ENCODE data around the gene TBL2.
A peak's percentile ranks its signal among the peaks of the same experiment; 100 is the strongest.
"Not testable (repeated sequence)": the region's sequence is repeated elsewhere in the genome, so short reads cannot be mapped to it uniquely, and the experiment has no call there.

Gene TBL2

DNA sequence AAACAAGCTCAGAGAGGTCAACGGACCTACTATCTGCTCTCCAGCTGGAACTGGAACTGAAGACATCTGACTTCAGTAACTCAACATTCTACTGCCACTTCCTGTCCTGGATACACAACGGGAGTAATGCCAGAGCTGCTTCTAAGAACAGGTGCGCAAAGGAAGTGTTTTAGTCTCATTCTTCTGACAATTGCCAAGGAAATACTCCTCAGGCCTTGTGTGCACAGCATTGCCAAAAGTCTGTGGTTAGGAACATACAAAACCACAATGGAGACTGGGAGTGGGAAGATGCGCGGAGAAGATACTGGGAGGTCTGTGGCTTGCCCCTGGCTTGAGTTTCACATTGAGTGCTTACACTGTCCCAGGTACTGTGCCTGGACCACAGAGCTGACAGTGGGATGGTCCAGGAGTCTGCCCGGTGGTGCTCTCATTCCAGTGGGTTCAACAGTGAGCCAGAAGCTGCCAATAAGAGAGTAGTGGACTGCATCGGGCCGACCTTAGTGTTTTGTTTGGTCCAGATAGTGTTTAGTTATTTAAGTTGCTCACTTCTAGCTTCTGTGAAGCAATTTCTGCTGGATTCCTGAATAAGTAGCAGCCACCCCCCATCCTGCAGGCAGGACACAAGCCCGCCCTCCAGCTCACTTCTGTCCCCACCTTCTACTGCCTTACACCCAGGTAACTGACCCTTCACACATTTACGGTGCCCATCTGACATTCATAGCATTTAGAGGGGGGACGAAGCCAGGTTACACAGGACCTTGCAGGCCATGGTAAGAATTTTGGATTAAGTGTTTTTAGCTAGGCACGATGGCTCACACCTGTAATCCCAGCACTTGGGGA lies 10.3 kb downstream of the TBL2 start:
- no peak for DNase-seq

DNA sequence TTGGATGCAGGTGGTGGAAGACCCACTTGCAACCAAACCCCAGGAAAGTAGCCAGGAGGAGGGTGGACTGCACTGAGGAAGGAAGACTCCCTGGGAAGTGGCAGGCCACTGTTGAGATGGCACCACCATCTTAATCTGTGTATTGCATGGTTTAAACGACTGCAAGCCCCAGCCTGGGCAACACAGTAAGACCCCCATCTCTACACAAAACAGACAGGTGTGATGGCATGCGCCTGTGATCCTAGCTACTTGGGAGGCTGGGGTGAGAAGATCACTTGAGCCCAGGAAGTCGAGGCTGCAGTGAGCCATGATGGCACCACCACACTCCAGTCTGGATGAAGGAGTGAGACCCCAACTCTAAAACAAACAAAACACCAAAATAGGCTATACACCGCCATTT lies 11.2 kb downstream of the TBL2 start:
- DNase-seq = no peak

DNA sequence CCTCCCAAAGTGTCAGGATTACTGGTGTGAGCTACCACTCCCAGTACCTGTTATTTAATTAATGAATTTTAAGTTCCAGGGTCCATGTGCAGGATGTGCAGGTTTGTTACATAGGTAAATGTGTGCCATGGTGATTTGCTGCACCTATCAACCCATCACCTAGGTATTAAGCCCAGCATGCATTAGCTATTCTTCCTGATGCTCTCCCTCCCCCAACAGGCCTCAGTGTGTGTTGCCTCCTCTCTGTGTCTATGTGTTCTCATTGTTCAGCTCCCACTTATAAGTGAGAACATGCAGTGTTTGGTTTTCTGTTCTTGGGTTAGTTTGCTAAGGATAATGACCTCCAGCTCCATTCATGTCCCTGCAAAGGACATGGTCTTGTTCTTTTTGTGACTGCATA lies 11.9 kb downstream of the TBL2 start:
- not testable (repeated sequence) for DNase-seq

DNA sequence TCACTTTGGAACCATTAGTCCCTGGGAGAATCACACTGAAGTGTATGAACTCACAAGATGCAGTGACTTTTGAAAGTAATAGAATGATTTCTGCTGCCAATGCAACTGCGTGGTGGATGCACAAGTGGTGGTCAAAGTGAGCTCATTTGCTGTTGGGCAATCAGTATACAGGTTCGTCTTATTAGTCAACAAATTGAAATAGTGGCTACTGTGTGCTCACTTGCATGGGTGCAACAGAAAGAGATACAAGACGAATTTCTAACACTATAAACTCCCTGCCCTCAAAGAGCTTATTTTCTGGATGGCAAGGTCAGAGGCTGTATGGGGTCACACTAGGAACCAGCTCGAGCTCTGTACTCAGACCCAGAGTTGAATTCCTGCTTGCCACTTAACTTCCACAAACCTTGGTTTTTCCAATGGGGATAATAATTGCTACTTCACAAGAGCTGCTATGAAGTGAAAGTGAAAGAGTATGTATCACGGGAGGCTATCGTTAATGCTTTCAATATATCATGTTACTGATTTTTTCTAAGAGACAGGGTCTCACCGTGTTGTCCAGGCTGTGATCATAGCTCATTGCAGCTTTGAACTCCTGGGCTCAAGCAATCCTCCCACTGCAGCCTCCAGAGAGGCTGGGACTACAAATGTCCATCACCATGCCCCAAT lies 12.6 kb downstream of the TBL2 start:
- DNase-seq = no peak

DNA sequence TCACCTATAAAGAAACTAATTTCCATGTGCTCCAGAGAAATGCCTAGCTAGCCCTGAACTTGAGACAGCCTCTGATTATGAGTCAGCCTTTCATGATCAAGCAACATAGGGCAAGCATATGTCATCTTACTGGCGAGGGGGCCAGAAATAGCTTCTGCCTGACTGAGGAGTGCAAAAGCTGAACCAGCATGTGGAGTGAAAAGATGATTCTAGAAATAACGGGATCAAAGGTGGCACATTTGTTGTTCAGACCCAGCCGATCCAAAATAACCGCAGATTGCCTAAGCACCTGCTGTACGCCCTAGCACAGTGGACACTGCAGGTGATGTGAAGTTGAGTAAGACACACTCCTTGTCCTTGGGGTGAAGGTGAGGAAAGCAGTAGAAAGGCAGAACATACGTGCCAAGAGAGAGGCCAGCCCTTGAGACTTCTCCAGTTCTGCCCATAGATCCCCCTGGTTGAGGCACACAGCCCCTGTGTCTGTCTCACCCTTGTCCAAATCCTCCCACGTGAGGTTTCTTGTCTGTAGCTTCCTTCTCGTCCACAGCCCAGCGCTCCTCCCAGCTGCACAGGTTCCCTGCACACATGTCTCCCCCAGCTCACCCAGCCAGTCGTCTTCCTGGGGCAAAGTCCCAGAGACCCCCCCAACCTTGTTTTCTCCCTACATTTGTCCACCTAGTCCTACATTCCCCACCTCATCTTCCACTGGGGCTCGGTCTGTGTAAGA lies 18.1 kb downstream of the TBL2 start:
- no peak for DNase-seq

DNA sequence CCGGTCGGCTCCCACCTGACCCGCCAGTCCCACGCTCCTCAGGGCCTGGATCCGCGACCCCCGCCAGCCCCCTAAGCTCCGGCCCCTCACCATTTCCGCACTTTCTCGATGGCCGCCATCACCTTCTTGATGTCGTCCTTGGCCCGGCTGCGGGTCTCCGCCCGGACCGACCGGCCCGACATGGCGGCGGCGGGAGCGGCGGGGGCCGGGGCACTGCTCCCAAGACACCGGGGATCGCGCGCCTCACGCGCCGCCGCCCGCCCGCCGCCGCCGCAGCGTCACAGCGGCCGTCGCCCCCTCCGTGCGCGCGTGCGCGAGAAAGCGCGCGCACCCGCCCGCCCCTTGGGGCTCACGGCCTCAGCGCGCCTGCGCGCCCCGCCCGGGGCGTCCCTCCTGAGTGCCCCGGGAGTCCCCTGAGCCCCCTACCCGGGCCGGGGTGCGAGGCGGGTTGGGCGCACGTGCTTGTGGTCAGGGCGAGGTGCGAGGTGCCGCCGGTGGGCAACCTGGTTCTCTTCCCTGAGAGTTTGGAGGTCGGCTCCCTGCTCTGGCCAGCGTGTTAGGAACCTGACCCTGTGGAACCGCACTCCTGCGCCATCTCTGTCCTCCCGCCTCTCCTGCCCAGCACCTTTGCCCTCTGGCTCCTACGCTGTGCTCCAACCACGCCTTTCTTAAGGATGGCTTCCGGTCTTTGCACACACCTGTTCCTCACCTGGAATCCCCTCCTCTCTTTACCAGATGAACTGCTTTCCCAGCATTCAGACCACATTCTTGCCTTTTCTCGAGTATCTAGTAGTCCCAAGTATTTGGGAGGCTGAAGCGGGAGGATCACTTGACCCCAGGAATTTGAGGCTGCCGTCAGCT lies 20.8 kb downstream of the TBL2 start, which contains the start of gene BCL7B:
Gene BCL7B (minus strand): TSS at position 294 of the 861 bp plus-strand sequence. CDS start 112 bp downstream, at position 182.
- DNase-seq = no peak

DNA sequence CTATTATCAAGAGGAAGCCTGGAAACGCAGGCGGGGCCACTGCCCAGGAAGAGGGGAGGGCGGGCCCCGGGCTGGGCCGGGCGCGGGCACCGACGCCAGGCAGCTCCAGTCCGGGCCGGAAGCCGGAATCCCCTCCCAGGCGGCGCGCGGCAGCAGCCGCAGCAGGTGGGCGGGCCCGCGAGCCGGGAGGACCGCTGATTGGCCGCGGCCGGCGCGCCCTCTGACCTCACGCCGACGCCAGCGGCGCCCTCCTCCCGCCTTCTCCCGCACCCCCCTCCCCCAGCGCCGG lies 21.3 kb downstream of the TBL2 start:
- peak; percentile 92 for DNase-seq

DNA sequence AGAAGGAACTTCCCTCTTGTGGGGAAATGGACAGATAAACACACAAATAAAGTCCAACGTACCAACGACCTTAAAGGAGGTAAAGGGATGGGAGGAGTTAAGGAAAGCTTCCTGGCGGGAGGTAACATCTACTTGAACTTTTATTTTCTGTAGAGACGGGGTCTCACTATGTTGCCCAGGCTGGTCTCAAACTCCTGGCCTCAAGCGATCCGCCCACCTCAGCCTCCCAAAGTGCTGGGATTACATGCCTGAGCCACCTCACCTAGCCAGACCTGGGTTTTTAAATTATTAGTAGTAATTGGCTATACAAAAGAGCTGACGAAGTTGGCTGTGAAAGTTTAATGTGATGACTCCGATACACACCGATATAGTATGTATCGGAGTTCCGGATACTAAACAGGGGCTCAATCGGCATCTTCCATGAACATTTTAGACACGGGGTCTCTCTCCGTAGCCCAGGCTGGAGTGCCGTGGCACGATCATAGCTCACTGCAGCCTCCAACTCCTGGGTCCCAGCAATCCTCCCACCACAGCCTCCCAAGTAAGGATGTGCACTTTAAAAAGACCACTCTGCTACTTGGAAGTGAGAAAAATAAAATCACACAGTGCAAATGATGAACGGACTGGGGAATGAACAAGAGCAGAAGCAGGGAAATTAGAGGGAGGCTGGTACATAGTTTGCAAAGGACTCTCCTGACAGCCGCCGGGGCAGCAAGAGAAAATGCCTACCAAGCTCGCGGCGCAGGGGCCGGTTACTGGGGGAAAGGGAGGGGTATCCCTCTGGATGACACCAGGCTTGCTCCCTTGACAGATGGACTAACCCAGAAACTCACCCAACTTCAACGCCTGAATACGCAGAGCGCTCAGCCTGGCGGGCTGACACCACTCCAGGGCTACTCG lies 21.9 kb downstream of the TBL2 start:
- no peak for DNase-seq

DNA sequence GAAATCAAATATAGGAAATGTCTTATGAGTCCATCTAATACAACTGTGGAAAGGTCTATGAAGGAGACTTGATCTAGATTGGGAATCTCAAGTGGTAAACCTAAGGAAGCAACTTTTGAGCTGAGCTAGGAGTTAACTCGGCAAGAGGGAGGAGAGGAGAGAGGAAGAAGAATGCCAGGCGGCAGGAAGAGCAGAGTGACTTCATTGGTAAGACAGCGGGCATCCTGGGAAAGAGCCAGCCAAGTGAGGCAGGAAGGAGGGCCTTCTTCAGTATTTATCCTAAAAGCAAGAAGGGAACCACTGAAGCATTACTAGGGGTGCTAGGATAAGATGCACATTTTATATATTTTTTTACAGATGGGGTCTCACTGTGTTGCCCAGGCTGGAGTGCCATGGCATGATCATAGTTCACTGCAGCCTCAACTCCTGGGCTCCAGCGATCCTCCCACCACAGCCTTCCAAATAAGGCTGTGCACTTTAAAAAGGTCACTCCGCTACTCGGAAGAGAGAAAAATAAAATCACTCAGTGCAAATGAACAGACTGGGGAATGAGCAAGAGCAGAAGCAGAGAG lies 22.9 kb downstream of the TBL2 start:
- DNase-seq = no peak

DNA sequence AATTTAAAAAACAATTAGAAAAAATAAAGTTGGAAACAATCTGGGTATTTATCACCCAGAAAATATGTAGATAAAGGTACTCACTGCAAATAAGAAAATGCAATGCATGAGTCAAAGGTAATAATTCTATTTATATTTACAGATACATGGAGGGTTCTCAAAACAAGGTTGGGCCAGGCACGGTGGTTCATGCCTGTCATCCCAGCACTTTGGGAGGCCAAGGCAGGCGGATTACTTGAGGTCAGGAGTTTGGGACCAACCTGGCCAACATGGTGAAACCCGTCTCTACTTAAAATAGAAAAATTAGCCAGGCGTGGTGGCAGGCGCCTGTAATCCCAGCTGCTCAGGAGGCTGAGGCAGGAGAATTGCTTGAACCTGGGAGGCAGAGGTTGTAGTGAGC lies 28.3 kb downstream of the TBL2 start:
- not testable (repeated sequence) for DNase-seq

DNA sequence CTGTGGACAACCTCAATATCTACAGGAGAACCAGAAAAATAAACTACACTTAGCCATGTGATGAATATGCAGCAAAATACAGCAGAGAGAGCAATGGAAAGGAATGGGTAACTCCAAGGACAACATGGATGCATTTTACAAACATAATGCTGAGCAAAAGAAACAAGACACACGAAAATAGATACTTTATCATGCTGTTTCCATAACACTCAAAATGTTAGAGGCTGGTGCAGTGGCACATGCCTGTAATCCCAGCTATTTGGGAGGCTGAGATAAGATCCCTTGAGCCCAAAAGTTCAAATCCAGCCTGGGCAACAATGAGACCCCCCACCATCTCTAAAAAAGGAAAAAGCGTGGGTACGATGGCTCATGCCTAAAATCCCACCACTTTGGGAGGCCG lies 29.2 kb downstream of the TBL2 start:
- DNase-seq = no peak

DNA sequence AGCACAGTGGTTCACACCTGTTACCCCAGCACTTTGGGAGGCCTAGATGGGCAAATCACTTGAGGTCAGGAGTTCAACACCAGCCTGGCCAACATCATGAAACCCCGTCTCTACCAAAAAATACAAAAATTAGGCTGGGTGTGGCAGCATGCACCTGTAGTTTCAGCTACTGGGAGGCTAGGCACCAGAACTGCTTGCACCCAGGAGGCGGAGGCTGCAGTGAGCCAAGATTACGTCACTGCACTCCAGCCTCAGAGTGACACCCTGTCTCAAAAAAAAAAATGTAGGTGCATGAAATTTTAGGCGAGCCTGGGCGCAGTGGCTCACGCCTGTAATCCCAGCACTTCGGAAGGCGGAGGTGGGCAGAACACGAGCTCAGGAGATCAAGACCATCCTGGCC lies 30.5 kb downstream of the TBL2 start:
- DNase-seq = no peak

DNA sequence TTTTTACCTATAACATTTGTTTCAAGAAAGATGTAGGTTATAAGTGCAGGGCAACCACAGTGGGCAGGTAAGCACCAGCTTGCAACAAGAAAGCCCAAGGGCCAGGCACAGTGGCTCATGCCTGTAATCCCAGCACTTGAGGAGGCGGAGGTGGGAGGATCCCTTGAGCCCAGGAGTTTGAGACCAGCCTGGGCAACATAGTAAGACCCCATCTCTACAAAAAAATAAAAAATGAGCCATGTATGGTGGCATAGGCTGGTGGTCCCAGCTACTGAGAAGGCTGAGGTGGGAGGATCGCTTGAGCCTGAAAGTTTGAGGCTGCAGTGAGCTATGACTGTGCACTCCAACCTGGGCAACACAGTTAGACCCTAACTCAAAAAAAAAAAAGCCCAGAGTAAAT lies 33.7 kb downstream of the TBL2 start:
- no peak for DNase-seq

DNA sequence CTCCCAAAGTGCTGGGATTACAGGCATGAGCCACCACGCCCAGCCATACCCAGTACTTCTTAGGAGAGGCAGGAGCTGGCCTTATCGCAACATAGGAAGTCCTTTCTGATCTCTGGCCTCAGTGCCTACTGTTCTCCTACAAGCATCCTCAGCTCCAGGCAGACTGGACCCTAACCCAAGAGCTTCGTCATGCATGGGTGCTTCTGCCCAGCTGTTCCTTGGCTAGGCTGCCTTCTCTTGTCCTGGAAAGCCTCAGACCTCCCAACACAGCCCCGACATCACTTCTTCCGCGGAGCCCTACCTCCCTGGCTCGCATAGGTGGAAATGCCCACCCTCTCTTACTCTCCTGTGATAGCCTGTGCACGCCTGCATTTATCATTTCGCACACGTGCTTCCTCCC lies 36.7 kb downstream of the TBL2 start:
- DNase-seq = no peak

DNA sequence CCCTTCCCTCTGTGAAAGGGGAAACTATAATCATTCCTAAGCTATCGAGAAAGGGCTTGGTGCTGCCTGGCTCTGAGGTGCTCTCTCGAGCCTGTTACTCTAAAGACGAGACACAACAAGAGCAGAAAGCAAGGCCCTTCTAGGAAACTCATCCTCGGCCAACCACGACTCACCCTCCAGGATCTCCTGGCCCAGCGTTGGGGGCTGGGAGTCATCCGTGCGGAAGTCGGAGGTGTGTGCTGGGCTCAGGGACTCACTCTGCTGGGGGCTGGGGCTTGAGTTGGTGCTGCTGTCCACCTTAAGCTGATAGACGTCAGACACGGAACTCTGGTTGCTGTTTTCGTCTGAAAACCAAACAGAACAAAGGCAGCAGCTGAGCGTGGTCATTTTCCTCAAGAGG lies 38.7 kb downstream of the TBL2 start:
- no peak for DNase-seq

DNA sequence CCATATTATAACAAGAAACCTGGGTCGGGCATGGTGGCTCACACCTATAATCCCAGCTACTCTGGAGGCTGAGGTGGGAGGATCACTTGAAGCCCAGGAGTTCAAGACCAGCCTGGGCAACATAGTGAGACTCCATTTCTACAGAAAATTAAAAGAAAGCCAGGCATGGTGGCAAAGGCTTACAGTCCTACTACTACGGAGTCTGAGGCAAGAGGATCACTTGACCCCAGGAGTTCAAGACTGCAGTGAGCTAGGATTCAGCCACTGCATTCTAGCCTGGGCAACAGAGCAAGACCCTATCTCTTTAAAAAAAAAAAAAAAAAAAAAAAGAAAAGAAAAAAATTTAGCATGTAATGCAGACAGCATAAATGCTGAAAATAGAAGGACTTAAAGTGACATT lies 39.9 kb downstream of the TBL2 start:
- DNase-seq = not testable (repeated sequence)

DNA sequence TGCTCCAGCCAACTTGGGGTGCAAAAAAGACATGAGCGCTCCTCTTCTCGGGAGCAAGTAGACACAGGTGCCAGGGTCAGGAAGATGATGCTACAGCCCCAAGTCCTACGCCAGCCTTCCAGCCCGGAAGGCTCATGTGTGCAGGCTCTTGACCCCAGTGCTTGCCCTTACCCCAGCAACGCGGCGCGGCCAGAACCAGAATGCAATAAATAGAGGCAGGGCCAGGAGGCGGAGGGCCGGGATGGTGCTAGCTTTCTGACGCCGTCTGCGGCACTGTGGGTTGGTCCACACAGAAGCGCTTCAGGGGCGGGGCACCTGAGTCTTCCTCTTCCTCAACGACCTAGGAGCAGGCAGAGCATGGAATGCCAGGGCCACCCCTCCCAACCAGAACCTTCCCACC lies 41.3 kb downstream of the TBL2 start:
- no peak for DNase-seq

DNA sequence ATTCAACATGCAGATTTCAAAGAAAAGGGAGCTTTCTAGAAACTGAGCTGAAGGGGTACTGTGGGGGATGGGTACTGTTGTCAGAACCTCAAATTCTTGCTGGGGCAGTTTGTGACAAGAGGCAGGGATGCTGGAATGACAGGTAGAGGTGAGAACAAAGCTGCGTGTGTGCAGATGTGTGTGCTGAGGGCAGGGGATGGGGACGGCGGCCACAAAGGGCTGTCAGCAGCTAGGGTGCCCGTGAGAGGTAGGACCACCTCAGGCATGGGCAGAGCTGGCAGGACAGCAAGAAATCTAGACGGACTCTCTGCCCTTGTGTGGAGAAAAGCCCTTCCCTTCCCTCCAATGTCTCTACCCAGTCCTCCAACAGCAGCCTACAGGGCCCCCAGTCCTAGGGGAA lies 41.9 kb downstream of the TBL2 start:
- DNase-seq = no peak

DNA sequence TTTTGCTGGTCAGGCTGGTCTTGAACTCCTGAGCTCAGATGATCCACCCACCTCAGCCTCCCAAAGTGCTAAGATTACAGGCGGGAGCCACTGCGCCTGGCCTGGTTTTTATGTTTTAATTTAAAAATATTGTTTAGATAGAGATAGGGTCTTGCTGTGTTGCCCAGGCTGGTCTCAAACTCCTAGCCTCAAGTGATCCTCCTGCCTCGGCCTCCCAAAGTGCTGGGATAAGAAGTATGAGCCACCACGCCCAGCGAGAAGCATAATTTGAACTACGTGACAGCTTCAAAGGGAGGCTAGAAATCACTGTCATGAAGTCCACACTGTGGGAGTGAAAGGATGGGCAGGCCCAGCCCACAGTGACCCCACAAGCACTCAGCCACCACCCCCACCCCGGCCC lies 42.5 kb downstream of the TBL2 start:
- DNase-seq = not testable (repeated sequence)

DNA sequence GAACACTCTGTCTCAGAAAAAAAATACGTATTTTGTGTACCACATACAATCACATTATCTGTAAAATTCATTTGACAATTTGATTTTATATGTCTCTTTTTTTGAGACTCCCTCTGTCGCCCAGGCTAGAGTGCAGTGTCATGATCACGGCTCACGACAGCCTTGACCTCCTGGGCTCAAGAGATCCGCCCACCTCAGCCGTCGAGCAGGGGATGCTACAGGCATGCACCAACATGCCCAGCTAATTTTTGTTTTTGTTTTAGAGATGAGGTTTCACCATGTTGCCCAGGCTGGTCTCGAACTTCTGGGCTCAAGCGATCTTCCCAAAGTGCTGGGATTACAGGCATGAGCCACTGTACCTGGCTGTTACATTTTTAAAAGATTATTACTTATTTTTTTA lies 44.6 kb downstream of the TBL2 start:
- no peak for DNase-seq

DNA sequence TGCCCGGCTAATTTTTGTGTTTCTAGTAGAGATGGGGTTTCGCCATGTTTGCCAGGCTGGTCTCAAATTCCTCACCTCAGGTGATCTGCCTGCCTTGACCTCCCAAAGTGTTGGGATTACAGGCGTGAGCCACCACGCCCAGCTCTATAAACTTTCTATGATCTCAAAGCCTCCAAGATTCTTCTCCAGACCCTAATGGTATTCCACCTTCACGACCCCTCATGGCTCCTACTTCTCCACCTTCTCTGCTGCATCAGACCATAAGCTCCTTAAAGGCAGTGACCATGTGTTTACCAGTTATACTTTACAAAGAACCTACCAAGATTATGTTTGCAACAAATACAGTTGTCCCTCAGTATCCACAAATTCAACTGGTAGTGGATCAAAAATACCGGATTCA lies 46.2 kb downstream of the TBL2 start:
- DNase-seq = no peak

DNA sequence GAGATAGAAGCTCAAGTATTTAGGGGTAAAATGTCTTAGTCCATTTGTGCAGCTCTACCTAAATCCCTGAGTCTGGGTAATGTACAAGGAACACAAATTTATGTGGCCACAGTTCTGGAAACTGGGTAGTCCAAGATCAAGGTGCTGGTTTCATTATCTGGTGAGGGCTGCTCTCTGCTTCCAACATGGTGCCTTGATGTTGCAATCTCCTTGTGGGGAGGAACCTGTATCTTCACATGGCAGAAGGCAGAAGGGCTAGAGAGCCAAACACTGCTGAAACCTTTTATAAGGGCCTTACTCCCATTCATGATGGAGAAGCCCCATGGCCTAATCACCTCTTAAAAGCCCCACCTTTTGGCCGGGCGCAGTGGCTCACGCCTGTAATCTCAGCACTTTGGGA lies 47.6 kb downstream of the TBL2 start:
- DNase-seq = no peak

Measured in NCI-H1048 (cell line).